ENCODE data around the gene MORF4L1.
"Not testable (repeated sequence)": the region's sequence is repeated elsewhere in the genome, so short reads cannot be mapped to it uniquely, and the experiment has no call there.

The MORF4L1 gene

GRCh38 chr15:78900819-78901533 lies 28.3 kb downstream of the MORF4L1 start:
- not testable (repeated sequence) for DNase-seq (ENCODE audit: low read depth in 2 of 2)

DNA sequence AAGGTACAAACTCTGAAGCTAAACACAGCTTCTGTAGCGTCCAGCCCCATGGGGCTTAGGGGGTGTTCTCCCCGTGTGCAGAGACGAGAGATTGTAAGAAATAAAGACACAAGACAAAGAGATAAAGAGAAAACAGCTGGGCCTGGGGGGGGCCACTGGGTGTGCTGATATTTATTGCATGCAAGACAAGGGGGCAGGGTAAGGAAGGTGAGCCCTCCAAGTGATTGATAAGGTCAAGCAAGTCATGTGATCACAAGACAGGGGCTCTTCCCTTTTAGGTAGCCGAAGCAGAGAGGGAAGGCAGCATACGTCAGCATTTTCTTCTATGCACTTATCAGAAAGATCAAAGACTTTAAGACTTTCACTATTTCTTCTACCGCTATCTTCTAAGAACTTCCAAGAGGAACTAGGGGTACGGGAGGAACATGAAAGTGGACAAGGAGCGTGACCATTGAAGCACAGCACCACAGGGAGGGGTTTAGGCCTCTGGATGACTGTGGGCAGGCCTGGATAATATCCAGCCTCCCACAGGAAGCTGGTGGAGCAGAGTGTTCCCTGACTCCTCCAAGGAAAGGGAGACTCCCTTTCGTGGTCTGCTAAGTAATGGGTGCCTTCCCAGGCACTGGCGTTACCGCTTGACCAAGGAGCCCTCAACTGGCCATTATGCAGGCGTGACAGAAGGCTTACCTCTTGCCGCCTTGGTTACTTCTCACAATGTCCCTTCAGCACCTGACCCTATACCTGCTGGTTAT lies 29.8 kb downstream of the MORF4L1 start:
- DNase-seq (ENCODE audit: low read depth in 2 of 2): not testable (repeated sequence)

DNA sequence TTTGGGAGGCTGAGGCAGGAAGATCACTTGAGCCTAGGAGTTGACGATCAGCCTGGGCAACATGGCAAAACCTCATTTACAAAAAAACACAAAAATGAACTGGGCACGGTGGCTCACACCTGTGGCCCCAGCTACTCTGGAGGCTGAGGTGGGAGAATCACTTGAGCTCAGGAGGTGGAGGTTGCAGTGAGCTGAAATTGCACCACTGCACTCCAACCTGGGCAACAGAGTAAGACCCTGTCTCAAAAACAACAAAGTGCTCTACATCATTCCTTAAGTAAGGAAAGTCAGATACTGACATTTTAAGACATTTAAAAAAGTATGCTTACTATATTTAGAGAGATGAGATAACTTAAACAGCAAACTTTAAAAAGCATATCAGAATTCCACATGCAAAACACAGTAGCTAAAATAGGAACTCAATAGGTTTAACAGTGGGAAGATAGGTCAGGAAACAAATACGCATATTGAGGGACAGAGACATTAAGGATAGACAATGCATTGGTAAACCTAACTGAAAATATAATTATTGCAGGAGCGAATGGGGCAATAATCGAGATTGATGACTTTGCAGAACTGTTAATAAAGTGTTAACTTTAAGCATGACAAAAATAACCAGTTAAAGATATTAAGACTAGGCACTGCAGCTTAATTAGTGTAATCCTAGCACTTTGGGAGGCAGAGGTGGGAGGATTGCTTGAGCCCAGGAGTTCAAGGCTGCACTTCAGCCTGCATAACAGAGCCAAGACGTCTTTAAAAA lies 32.1 kb downstream of the MORF4L1 start:
- DNase-seq (ENCODE audit: low read depth in 2 of 2): no peak

DNA sequence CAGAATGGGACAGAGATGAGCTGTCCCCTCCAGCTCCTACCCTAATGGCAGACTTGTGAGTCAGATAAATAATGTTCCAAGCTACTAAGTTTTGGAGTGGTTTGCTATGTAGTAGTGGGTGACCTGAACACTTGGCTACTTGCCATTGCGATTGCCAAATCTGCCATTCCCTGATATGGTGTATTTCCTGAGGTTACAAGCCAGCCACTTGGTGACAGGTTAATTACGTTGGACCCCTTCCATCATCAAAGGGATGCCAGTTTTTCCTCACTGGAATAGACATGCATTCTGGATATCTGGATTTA lies 33.6 kb downstream of the MORF4L1 start:
- no peak for DNase-seq (ENCODE audit: low read depth in 2 of 2)

GRCh38 chr15:78907577-78907976 lies 34.9 kb downstream of the MORF4L1 start:
- no peak for DNase-seq (ENCODE audit: low read depth in 2 of 2)

DNA sequence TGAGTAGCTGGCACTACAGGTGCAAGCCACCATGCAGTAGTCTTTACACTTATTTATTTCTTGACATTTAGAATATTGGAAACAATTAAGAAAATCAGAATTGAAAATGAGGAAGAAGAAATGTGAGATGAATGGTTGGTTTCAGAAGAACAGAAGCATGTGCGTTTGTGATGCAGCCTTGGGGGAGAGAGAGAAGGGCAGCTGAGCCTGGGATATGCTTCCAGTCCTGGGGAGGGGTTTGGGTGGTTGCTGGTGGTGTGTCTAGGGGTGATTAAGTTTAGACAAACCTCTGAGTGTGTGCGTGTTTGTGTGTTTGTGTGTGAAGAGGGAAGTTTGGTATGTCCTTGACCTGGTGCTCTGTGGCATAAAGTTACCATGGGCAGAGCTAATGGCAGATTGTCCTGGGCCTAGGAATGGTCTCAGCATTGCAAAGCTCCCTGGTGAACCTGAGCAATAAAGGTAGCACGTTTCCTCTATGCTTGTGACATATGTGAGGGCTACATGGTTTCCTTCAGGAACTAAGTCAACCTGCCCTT lies 36.5 kb downstream of the MORF4L1 start:
- no peak for DNase-seq (ENCODE audit: low read depth in 2 of 2)

DNA sequence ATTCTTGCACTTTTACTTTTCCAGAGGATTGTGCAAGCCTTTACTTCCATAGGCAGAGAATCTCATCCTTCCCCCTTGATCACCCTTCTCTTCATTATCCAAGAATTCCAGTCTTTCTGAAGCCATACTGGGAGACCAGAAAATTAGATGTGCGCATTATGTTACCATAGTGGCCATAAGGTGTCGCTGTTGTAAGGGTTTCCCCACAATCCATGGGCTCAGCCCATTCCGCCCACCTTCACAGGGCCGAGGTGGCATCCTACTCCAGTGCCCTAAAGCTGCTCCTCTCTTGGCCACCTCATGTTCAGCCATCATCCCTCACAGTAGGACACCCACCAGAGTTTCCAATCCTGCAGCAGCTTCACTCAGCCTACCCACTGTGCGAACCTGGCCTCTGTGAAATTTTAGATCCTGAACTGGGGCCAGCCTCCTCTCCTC lies 37.1 kb downstream of the MORF4L1 start:
- DNase-seq (ENCODE audit: low read depth in 2 of 2): no peak

DNA sequence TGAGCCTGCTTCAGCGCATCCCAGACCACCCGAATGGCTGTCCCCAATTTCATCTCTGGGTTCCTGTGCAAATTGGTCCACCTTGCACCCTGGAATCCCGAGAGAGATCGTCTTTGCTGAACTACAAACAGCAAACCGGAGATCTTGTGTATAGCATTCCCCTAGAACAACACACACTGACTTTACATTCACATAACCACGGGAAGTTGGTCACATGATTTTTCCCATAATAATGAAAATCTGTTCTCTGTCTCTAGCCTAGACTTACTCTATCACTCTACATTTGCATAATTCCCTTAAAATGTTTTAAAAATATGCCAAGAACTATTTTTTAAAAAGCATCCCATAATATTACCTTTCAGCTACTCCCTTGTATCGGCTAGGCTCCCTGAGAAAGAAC lies 37.6 kb downstream of the MORF4L1 start:
- no peak for DNase-seq (ENCODE audit: low read depth in 2 of 2)

DNA sequence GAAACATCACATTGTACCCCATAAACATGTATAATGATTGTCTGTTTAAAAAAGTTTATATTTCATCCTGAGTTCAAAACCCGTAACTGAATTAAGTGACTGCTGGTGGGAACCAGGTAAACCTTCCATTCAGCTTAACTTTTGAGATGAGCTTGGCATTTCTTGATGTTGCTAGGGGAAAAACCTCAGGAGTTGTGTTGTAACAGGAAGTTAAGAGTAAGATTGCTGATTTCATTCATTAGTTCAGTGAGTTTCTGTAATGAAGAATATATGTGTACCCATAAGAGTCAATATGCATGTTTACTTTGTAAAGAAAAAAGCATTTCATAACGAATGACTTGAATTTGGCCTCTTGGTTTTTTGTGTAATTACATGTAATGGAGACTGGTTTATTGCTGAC lies 39.6 kb downstream of the MORF4L1 start:
- no peak for DNase-seq (ENCODE audit: low read depth in 2 of 2)

DNA sequence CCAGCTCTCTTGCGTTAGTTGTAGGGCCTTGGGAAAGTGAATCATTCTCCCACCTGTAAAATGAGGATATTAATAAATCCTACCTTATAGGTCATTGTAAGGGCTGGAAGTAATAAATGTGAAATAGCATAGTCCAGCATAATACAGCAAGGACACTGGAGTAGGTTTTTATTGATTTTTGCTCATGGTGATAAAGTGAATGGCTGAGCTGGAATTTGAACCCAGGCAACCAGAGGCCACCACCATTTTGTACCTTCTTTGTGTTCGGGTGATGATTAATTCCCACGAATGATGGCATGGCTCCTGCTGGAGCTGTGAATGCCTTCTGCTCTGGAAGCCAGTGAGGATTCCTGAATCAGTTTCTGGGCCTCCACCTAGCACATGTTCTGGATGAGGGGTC lies 40.3 kb downstream of the MORF4L1 start:
- DNase-seq (ENCODE audit: low read depth in 2 of 2): no peak

- no peak for DNase-seq (ENCODE audit: low read depth in 2 of 2)
Observed at GRCh38 chr15:78914027-78914764, 41.5 kb downstream of the MORF4L1 start.

GRCh38 chr15:78915341-78916087 lies 42.8 kb downstream of the MORF4L1 start:
- DNase-seq (ENCODE audit: low read depth in 2 of 2): no peak

GRCh38 chr15:78916088-78916487 lies 43.4 kb downstream of the MORF4L1 start:
- DNase-seq (ENCODE audit: low read depth in 2 of 2): no peak

DNA sequence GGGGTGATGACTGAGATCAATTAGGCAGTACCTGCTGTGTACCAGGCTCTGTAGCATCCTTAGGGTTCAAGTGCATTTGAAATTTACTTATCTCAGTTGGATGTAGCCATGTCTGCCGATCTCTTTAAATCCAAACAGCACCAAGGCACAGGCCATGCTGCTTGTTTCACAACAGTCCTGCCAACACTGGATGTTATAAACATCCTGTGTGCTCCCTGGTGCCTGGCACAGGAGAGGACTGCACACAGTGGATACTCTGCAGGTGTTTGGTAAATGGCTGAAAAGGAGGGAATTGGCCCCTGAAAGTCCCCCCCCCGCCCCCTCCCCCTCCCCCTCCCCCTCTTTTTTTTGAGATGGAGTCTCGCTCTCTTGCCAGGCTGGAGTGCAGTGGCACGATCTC lies 45.2 kb downstream of the MORF4L1 start:
- no peak for DNase-seq (ENCODE audit: low read depth in 2 of 2)

DNA sequence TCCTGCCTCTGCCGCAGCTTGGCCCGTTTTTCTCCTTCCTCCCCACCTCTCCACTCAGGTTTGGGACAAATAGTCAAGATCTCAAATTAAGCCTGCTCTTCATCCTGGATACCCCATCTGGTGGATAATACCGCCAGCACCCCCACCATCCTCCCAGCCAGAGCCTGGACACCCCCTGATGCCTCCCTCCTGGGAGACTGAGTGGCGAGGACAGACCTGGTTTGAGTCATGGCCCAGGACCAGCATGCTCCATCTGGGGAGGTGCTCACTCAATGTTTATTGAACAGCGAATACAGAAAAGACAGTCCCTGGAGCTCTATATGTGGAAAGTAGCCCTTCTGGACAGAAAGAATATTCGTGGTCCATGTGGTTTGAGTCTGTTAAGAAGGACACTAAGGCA lies 48.8 kb downstream of the MORF4L1 start:
- no peak for DNase-seq (ENCODE audit: low read depth in 2 of 2)

GRCh38 chr15:78921940-78922339 lies 49.2 kb downstream of the MORF4L1 start:
- DNase-seq (ENCODE audit: low read depth in 2 of 2): no peak

DNA sequence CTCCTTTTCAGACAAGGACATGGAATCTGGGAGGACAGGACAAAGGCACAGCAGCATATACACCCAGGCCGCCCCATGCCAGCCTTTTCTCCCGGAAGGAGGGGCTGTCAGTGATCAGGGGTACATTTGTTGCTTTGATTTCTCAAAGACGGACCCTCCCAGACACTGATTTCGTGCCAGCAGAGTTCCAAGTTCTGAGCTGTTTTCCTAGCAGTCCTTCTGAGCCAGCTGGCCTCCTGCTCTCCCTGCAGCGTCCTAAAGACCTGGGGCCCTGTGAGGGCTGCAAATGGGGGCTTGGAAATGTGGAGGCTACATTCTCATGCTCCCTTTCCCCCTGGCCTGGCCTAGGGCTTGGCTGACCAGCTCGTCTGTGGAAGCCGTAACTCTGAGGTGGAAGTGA lies 49.8 kb downstream of the MORF4L1 start:
- no peak for DNase-seq (ENCODE audit: low read depth in 2 of 2)

DNA sequence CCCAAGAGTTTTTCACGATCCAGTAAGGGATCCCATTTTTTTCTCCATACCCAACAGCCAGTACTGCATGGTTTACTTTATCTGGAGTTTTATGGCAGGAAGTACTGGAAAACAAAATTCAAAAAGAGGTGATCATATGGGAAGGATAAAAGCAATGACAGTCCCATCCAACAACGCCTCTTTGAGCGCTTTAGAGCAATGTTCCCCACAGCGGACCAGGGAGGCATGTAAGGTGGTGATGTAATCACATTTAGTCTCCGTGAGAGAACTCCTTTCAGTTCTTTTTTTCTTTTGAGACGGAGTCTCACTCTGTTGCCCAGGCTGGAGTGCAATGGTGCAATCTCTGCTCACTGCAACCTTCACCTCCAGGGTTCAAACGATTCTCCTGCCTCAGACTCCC lies 50.3 kb downstream of the MORF4L1 start:
- no peak for DNase-seq (ENCODE audit: low read depth in 2 of 2)

GRCh38 chr15:78923480-78924360 lies 51.0 kb downstream of the MORF4L1 start:
- no peak for DNase-seq (ENCODE audit: low read depth in 2 of 2)

GRCh38 chr15:78925076-78925624 lies 52.5 kb downstream of the MORF4L1 start:
- no peak for DNase-seq (ENCODE audit: low read depth in 2 of 2)

All from stimulated activated CD8-positive, alpha-beta memory T cell treated with anti-CD3 and anti-CD28 coated beads, Interleukin-15, amount 100 ng/mL, for 4 hours (primary cell).